Kidney capillary endothelial cell (primary cell): ENCODE measurements around the gene DPEP1.

Experiments
- DNase-seq: peaks from one replicate; pipeline ENCODE4 v3.0.0-alpha.2; 2018; ENCODE audit warnings: low spot score

Gene DPEP1

GRCh38 chr16:89687092-89687940, 73.9 kb downstream of the DPEP1 start:
- DNase-seq: peak; percentile 30
